Measurements from ENCODE around the gene OTUD7B.

DNA sequence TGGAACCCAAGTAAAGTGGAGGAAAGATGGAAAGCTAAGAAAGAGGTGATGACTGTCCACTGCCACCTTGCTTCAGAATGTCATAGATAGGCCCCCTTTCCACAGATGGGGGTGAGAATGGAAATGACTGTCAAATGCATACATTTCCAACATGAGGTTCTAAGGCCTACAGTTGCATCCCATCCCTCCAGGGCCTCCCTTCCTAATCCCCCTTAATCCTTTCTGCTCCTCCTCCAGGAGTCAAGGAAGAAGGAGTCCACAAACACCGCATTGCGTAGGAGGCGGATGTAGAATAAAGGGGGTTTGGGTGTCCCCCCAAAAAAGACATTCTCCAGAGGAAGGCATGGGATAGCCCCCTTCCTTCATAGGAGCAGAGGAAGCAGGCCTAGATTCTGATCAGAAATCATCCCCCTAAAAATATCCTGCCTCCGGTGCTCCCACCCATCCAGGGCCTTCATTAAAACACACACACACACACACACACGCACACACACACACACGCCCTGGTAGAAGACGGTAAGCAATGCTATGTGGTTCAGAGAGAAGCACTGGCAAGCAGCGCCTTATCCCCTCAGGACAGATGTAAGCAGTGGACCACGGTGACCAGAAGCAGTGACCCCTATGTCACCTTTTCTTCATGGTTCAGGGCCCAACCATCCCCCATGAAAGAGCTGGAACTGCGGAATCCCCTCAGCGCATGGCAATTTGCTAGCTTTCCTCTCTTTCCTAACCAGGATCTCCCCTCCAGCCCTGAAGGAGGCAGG is 94.9 kb downstream of the OTUD7B start:
- TF ChIP-seq, protein P1, sequence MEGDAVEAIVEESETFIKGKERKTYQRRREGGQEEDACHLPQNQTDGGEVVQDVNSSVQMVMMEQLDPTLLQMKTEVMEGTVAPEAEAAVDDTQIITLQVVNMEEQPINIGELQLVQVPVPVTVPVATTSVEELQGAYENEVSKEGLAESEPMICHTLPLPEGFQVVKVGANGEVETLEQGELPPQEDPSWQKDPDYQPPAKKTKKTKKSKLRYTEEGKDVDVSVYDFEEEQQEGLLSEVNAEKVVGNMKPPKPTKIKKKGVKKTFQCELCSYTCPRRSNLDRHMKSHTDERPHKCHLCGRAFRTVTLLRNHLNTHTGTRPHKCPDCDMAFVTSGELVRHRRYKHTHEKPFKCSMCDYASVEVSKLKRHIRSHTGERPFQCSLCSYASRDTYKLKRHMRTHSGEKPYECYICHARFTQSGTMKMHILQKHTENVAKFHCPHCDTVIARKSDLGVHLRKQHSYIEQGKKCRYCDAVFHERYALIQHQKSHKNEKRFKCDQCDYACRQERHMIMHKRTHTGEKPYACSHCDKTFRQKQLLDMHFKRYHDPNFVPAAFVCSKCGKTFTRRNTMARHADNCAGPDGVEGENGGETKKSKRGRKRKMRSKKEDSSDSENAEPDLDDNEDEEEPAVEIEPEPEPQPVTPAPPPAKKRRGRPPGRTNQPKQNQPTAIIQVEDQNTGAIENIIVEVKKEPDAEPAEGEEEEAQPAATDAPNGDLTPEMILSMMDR (IDR thresholded peaks at IDR 0.05 in 2 of 3, conservative IDR thresholded peaks at IDR 0.05 in 1 of 3; ENCODE audit: insufficient read depth in 2 of 3, low read depth in 1 of 3, low read length in 3 of 3), result no peak
- TF ChIP-seq RBM25 (IDR thresholded peaks at IDR 0.05; ENCODE audit: low read depth, low read length, severe bottlenecking), result no peak
- TF ChIP-seq MCM3 (IDR thresholded peaks at IDR 0.05), result no peak

All from K562 (cell line).